Globus pallidus (tissue), 1 donor: ENCODE results near the gene STAM.
A peak's percentile ranks its signal among the peaks of the same experiment; 100 is the strongest.

ENCODE experiments used
- DNase-seq: peaks from one replicate; pipeline ENCODE4 v3.0.0-alpha.2; 2015; ENCODE audit warnings: low spot score

STAM gene

DNA sequence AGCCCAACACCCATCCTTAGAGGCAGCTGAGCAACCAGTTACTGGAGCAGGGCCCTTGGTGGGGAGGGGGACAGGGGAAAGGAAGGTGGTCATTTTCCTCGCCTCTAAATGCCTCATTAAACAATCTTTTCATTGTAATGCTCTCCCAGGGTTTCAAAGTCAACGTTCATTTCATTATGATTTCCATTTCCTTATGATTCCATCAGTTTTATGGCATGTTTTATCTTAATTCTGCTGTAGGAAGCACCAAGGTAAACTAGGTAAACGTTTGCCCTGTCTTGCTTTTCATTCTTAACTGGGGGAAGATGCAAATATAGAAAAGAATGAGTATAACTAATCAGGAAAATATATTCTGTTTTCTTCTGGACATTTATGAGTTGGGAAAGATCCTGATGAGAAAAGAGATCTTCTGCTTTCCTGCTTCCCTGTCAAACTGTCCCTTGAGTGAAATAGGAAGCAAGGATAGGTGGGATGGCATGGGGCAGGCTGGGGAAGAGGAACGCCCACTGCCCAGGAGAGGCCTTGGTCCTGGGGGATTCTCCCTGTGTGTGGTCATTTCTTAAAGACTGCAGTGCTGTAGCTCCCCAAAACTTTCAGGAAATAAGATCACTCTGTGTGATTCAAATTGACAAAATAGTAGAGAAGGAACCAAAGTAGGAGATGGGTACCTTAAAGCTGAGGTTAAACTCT lies 87.5 kb downstream of the STAM start:
- DNase-seq, result no peak

DNA sequence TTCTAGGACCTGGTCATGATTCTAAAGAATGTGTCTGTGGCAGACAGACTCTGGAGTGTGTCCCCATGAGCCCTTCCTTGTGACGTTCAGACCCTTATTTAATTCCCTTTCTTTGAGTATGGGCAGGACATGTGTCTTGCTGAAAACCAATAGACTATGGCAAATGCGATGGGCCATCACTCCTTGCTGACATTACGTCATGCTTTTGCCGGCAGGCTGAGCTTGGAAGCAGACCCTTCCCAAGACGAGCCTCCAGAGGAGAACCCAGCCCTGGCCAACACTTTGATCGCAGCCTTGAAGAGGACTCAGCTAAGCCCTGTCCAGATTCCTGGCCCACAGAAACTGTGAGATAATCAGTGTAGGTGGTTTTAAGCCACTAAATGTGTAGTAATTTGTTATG lies 89.7 kb downstream of the STAM start:
- no peak for DNase-seq

DNA sequence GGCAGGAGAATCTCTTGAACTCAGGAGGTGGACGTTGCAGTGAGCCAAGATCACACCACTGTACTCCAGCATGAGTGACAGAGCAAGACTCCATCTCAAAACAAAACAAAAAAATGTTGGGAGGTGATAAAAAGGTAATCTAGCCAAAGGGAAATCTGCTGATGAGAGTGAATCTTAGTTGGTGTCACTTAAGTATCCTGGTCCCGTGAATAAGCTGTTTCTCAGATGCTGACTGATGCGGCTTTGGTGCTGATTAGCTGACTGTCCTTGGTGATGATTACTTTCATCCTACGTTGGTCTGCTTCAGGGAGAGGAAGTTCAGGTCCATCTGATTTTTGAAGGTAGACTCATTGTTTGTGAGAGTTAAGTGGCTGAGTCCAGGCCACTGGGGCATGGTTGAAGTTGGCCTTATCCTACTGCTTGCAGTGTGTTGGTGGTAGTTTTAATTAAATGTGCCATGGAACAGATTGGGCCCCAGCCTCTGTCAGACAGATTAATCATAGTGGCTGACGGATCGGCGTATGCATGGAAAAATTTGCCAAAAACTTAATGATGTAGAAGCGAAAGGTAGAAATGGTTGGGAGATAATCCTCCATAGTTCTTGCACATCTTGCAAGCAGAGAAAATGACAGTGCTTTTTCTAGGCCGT lies 90.6 kb downstream of the STAM start:
- no peak for DNase-seq

DNA sequence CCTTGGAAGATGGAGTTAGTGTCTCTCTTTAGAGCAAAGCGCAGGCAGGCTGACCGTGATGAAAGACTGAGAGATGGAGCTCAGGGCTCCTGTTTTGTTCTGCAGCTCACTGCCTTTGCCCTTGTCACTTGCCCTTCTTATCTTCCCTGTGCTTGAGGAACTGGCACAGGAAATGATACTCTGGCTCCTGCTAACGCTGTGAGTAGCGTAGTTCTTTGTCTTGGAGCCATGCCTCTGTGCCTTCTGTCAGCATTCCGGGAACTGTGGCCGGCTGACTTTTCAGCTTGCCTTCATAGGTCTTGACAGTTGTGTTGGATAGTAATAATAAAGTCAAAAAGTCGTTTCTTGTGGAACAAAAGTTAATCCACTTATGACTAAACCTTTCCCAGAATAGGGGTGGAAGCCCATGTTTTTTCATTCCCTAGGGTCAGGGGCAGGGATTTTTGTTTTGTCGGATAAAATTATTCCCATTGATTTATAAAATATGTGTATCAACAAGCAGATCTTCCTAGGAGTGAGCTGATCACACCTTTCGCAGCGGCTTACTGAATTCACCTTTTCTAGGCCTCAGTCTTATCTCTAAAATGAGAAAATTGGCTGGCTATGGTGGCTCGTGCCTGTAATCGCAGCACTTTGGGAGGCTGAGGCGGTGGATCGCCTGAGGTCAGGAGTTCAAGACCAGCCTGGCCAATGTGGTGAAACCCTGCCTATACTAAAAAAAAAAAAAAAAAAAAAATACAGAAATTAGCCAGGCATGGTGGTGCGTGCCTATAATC lies 91.4 kb downstream of the STAM start:
- DNase-seq, result no peak

DNA sequence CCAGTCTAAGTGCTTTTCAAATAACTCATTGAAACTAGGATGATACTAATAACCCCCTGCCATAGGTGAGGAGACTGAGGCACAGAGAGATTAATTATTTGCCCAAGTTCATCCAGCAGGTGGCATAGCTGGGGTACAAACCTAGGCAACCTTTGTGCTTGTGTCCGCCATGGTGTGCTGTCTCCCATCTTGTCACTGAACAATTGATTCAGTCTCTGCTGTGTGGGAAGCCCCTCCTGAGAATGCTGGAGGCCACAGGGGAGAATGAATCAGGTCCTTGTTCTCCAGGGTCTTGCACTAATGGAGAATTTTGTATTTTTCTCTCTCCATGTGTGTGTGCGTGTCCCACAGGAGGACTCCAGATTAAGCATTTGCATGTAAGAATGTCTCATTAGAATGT lies 92.3 kb downstream of the STAM start:
- DNase-seq, result no peak

DNA sequence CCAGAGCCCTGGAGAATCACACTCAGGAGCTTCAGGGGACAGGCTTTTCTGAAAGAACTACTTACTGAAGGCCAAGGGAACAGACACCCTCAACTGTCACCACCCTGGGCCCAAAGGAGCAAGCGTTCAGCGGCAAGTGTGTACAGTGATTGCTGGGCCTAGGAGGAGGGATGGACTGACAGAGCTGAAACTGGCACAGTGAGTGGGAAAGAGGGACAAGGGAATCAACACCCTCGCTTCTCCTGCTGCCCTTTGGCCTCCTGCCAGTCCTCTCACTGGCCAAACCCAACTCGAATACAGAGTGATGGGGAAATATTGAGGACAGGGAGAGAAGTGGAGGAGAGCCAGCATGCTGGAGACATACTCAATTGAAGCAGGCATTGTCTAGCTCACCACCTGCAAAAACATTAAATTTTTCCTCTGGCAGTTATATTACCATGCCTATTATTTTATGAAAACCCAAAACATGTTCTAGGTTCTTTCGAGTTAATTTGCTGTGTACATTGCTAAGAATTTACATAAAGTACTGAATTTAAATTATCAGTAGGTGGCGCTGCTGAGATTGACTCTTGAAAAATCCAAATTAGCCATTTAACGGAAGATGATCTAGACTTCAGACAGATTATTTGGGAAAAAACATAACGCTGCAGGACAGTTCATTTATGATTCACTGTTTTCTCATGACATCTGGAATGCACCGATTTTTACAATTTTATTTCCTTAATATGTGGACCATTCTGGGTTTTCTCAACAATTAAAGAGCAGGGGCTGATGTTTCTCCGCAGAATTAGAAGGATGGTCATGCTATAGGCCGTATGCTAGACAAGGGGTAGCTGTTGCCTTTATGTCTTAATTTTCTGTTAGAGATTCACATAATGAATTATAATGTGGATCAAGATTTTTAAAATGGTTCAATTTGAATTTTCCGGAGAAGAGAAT lies 93.3 kb downstream of the STAM start:
- peak; percentile 49 for DNase-seq

DNA sequence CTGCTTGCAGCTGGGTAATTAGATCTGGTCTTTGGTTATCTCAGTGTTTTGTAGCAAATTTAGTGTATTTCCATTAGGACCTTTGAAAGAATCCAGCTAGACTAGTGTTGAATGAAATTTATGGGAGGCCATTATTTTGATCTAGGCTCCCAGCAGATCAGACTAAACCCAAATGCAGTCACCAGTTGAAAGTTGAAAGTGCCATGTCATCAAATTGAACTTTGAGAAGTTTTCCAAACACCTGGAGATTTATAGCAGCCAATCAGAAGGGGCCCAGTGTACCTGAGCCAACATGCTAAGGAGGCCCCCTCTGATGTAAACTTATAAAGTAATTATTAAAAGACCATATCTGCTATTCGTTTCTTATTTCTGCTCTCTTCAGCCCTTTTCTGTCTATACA lies 96.7 kb downstream of the STAM start:
- no peak for DNase-seq

DNA sequence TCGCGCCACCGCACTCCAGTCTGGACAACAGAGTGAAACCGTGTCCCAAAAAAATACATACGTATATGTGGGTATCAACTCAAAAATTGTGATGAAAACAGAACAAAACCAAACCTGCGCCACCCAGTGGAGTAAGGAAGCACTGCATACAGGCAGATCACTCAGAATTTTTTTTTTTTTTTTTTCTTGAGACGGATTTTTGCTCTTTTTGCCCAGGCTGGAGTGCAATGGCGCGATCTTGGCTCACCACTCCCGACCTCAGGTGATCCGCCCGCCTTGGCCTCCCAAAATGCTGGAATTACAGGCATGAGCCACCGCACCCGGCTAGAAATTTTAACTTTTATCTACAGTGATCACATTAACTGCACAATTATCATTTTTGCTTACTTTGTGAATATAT lies 99.0 kb downstream of the STAM start:
- DNase-seq, result peak; percentile 29

DNA sequence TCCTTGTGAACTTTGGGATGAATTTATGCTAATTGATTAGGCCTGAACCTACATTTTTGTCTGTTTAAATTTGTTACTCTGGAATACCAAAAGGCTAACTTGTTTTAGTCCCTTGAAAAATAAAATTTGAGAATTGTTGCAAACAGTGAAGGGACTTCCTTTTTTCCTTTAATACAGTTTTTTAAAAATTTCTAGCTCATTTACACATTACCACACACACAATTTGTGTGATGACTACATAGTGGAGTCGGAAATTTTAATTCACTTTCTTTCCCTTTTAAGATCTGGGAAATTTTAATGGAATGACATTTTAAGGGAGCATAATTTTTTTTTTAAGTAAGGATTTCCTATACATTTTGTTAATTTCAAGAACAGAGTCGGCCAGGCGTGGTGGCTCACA lies 99.5 kb downstream of the STAM start:
- DNase-seq, result no peak

DNA sequence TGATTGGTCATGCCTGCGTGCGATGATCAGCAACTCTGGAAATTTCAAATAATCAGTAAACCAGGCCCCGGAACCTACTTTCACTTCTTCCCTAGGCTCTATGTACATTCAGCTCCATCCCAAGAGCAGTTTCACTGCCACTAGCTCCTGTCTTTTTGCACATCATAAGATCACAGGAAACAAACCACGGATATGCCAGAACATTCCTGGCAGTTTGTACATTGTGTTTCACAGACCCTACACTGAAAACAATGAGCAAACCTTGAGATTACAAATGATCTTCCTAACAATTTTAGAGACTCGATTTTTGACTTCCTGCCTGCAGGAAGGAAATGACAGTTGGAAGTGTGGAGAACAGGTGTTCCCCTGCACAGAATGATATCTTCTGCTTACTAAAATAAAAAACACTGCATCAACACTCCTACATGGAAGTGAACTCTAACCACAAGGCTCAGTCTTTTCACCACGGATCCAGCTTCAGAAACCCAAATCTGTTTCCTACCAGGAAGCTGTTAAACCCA lies 100.5 kb downstream of the STAM start:
- no peak for DNase-seq

DNA sequence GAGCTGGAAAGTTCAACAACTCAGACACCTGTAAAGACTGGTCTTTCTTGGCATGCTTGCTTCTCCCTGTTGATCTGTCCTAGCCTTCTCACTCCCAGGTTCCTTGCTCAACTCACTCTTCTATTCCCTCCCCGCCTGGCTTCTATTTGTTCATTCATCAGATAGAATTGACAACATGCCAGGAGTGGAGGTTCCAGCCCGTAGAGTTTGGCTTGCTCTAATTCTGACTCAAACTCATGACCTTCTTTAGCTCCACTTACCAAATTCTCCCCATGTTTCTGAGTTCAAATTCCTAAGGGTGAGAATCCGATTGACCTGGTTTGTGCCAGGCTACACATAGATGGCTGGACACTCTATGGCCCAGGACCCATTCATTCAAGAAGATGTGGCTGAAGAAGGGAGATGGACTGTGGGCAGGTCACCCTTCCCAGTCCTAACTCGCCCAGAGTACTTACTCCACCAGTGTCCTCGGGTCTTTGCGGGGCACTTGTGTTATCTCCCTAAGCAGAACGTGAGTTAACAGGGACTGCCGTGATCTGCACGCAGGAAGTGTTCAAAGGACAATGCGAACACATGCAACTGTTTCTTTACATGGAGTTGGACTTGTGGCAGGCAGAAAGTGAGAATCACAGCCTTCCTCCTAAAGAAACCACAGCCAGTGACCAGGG lies 104.1 kb downstream of the STAM start:
- no peak for DNase-seq

DNA sequence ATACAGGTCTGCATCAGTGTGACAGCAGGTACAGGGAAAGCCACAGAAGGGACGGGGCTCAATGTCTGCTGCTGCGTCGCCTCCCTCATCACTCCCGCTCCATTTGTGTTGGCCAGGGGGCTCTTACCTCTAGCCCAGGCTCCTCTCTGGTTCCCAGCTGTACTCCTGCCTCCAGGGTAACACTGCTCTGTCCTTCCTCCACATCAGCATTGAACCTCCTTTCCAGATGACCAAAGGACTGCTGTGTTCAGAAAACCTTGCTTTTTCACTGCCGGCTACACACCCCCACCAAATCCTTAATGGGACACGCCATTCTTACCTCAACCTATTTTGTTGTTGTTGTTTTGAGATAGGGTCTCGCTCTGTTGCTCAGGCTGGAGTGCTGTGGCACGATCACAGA lies 105.9 kb downstream of the STAM start:
- no peak for DNase-seq

DNA sequence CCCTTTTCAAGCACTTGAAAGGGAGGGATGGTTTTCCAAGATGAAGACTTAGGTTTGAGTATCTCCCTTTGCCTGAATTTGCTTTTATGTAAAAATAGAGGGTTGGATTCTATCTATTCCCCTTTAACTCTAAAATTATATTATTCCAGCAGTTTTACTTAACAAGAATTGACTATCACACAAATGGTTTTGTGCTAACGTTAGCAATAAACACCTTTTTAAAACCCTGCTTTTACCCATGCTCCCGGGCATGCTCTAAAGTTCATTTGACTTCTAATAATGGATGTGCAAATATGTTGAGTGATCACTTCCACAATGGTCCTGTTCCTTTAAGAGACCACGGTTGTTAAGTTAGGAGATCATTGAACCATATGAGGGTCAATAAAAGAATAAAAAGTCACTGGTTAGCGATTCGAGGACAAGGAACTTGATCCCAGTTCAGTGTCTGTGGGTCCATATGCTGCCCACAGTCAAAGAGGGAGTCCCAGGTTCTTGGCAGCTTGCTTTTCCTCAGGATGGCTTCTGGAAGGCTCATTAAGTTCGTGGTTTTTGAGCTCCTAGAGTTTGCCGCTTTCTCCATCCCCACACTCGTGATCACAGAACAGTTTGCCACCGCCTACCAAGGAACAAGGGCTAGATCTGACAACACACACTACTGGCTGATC lies 108.0 kb downstream of the STAM start, which contains the start of gene TMEM236:
Gene TMEM236 (plus strand): TSS at position 421 of the 665 bp plus-strand sequence. CDS start 95 bp downstream, at position 516.
- no peak for DNase-seq

DNA sequence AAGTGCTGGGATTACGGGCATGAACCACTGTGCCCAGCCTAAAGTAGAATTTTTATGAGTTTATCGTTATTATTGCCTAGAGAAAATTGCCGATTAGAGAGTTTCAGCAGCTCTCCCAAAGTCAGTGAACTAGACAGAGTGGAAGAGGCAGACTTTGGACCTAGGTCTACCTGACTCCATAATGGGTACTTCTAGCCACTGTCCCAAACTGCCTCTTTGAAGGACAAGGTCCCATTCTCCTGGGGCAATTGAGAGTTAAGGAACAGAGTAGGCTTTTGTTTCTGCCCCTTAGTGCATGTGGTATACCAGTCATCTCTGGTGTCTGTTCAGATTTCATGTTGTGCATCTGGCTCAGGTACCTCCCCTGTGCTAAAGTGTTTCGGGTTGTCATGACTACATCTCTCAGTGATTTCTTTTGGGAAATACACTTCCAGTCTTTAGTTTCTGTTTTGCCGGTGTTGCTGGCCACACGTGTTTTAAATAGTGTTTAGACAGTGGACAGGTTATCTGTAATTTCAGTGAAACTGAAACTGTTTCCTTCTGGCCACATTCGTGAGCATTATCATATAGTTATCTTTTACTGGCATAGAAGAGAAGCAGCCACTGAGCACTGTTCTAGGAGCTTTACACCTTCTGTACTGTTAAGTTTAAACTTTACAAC lies 112.7 kb downstream of the STAM start:
- DNase-seq, result no peak

DNA sequence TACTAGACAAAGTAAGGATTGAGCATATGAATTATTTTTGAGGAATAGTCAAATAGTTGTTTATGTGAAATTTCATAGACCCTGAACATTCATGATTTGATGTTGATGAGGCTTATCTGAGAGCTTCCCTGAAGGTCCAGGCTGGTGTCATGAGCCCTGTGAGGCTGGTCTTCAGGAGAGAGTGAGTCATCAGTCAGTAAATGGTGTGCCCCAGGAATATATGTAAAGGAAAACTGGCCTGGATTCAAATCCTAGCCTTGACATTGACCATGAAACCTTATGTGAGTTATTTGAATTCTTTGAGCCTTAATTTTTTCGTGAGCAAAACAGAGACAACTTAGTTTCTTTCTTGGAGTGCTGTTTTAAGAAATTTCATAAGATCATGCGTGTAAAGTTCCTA lies 114.2 kb downstream of the STAM start:
- DNase-seq, result no peak

DNA sequence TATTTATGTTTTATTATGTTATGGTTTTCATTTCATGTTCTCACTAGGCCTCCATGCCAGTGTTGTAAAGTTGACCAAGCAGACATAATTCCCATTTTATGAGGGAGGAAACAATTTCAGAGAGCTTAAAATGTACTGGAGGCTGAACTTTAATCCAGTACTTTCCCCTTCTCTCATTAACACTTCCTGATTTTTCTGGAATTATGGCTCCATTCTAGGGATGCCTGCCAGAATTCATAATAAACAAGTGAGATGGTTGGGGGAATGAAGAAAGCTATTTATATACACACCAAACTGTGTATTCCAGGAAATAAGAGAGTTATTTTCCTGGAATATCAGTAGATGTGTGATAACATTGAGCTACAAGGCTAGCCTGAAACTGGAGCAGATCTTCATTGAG lies 114.9 kb downstream of the STAM start:
- DNase-seq, result no peak

DNA sequence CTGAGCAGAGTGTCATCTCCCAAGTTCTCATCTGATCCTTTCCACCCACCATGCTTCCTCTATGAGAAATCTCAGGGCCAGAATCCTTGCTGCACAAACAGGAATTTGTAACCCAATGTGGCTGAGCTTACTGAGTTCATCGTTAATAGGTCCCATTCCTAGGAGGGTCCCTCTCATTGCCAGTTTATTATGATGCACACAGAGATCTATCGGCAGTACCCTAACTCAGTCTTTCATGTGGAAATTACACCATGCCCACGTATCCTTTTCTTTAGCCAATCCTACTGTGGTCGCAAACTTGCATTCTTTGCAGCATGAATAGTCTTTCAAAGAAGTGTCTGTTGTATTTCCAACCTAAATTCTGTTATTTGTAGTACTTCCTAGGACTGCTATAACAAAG lies 120.2 kb downstream of the STAM start:
- no peak for DNase-seq

DNA sequence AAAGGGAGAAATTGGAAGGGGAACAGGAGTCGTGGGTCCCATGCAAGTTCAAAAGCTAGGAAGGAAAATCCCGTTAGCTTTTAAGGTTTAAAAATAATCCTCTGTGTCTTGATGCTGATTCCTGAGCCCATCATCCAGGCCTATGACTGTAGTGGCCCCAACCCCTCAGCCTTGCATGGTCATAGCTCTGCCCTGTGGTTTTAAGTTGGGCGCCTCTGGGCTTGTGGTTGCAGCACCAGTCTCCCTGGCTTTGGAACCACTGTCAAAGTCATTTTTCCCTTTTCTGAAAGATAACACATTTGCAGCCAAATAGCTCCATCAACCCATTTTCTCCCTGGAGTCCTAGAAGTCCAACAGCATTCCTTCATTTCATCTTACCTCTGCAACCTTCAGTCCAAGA lies 121.7 kb downstream of the STAM start:
- DNase-seq, result no peak
